HCT116 (cell line): ENCODE results near the gene SPATA19. TPM values are rescaled to one million over a fixed set of nuclear protein-coding genes. Genes with fewer than 3 reads are reported as not detected.

Experiments used
- ATAC-seq: fragments of 200-7000 bp; cut with Tn5 transposase; 2 replicates; pipeline ENCODE4 v1.9.1; 2020; ENCODE audit warnings: mild to moderate bottlenecking, moderate library complexity
- BruUV-seq: library from RNA; stranded (reverse); fragments of 400-500 nt; replicated peaks from 2 replicates; lab custom pipeline; 2021; lab: Mats Ljungman, UMichigan
- CTCF ChIA-PET: fragments of 300-600 bp; sonication (Branson Sonifier 250); formaldehyde crosslinking; loops from one replicate; lab custom pipeline; 2021; ENCODE audit warnings: antibody characterized with exemption; lab: Charles Lee
- POLR2A ChIA-PET: fragments of 300-600, 350-600 bp; sonication (Branson Sonifier 250); formaldehyde crosslinking; loops from one replicate; lab custom pipeline; 2021; ENCODE audit warnings: antibody characterized with exemption; lab: Charles Lee
- RAD21 ChIA-PET, 2 experiments: fragments of 300-600 bp; sonication (Branson Sonifier 250); formaldehyde crosslinking; loops; one replicate each; lab custom pipeline; 2023; ENCODE audit warnings: low total read pairs in 2 of 2; ENCODE audit not compliant: uncharacterized antibody in 2 of 2, unreplicated experiment in 2 of 2, low non-redundant PET in 1 of 2; lab: Charles Lee
- DNase-seq: peaks from one replicate; pipeline ENCODE4 v3.0.0-alpha.2; 2010; ENCODE audit warnings: low read depth, low spot score
- H2AFZ ChIP-seq: fragments of 200-600 bp; shearing (Covaris generic), sonication (generic); 2 replicates; pipeline ENCODE4 v1.6.1; 2017; ENCODE audit warnings: low read depth, mixed run types, mixed read lengths, antibody characterized with exemption, low read length; ENCODE audit not compliant: poor library complexity, severe bottlenecking
- H3K27ac ChIP-seq: 2 replicates; pipeline ENCODE4 v1.5.1; 2012; ENCODE audit warnings: low read depth, low read length
- H3K27me3 ChIP-seq: fragments of 200-600 bp; sonication (generic); 2 replicates; pipeline ENCODE4 v1.6.1; 2016; ENCODE audit warnings: mixed run types, low read length, mixed read lengths; ENCODE audit not compliant: insufficient read depth
- H3K36me3 ChIP-seq, 2 experiments: fragments of 200-500 bp in 1 of 2; fragments of 200-600 bp in 1 of 2; sonication (Bioruptor generic) in 1 of 2; sonication (generic) in 1 of 2; 2 replicates each; pipeline versions ENCODE4 v1.5.1 to v1.6.1; 2014 to 2016; ENCODE audit warnings: low read length in 2 of 2, inconsistent platforms in 1 of 2, mixed read lengths in 1 of 2, mixed run types in 1 of 2; ENCODE audit not compliant: insufficient read depth in 2 of 2, control insufficient read depth in 1 of 2
- H3K4me1 ChIP-seq, 2 experiments: fragments of 200-600 bp in 1 of 2; sonication (generic) in 1 of 2; 2 replicates each; pipeline versions ENCODE4 v1.5.1 to v1.6.1; 2012 to 2017; ENCODE audit warnings: low read length in 2 of 2, inconsistent platforms in 1 of 2, mild to moderate bottlenecking in 1 of 2, mixed read lengths in 1 of 2, mixed run types in 1 of 2, moderate library complexity in 1 of 2; ENCODE audit not compliant: insufficient read depth in 2 of 2, control insufficient read depth in 1 of 2
- H3K4me2 ChIP-seq: fragments of 200-600 bp; sonication (generic); 2 replicates; pipeline ENCODE4 v1.6.1; 2017; ENCODE audit warnings: mixed run types, low read length, mixed read lengths
- H3K4me3 ChIP-seq, 2 experiments: fragments of 200-600 bp in 1 of 2; sonication (generic) in 1 of 2; replicated peaks in 1 of 2; 2 replicates each; pipeline ENCODE4 v1.5.1; 2011 to 2016; ENCODE audit warnings: low read length in 2 of 2, control low read depth in 1 of 2, low read depth in 1 of 2, mild to moderate bottlenecking in 1 of 2, mixed read lengths in 1 of 2, mixed run types in 1 of 2
- H3K79me2 ChIP-seq: fragments of 200-600 bp; sonication (generic); 2 replicates; pipeline ENCODE4 v1.6.1; 2017; ENCODE audit warnings: mild to moderate bottlenecking, mixed run types, low read length, moderate library complexity, mixed read lengths; ENCODE audit not compliant: insufficient read depth
- H3K9ac ChIP-seq: fragments of 200-600 bp; sonication (generic); 2 replicates; pipeline ENCODE4 v1.6.1; 2016; ENCODE audit warnings: low read length, mixed read lengths
- H3K9me2 ChIP-seq: fragments of 200-600 bp; sonication (generic), shearing (Covaris generic); 2 replicates; pipeline ENCODE4 v1.6.1; 2017; ENCODE audit warnings: mixed run types, mild to moderate bottlenecking, moderate library complexity; ENCODE audit not compliant: insufficient read depth
- H3K9me3 ChIP-seq, 2 experiments: fragments of 200-500 bp in 1 of 2; fragments of 200-600 bp in 1 of 2; sonication (Bioruptor generic) in 1 of 2; sonication (generic) in 1 of 2; 2 replicates each; pipeline ENCODE4 v1.6.1; 2014 to 2017; ENCODE audit warnings: low read length in 2 of 2, mixed read lengths in 2 of 2, inconsistent platforms in 1 of 2, low read depth in 1 of 2, mild to moderate bottlenecking in 1 of 2, mixed run types in 1 of 2, moderate library complexity in 1 of 2; ENCODE audit not compliant: control insufficient read depth in 1 of 2, insufficient read depth in 1 of 2
- H4K20me1 ChIP-seq: fragments of 200-600 bp; sonication (generic), shearing (Covaris generic); 2 replicates; pipeline ENCODE4 v1.6.1; 2017; ENCODE audit warnings: mixed run types, mild to moderate bottlenecking, moderate library complexity; ENCODE audit not compliant: insufficient read depth
- EGR1 ChIP-seq: IDR thresholded peaks from 2 replicates; pipeline ENCODE4 v1.6.1; 2012; ENCODE audit warnings: low read depth
- ELF1 ChIP-seq: IDR thresholded peaks from 2 replicates; pipeline ENCODE4 v1.6.1; 2012; ENCODE audit warnings: low read depth, borderline replicate concordance
- EZH2 ChIP-seq: fragments of 200-600 bp; sonication (generic); IDR thresholded peaks from 2 replicates; pipeline ENCODE4 v1.6.1; 2017; ENCODE audit warnings: antibody characterized with exemption, mixed run types
- EZH2phosphoT487 ChIP-seq: fragments of 200-600 bp; IDR thresholded peaks from 2 replicates; pipeline ENCODE4 v1.6.1; 2018; ENCODE audit warnings: antibody characterized with exemption, borderline replicate concordance
- FOSL1 ChIP-seq: IDR thresholded peaks from 2 replicates; pipeline ENCODE4 v1.6.1; 2012; ENCODE audit warnings: low read depth
- POLR2A ChIP-seq: IDR thresholded peaks from 2 replicates; pipeline ENCODE4 v1.7.0; 2011; ENCODE audit warnings: borderline replicate concordance; ENCODE audit not compliant: insufficient read depth, insufficient read length; ENCODE audit errors: extremely low read depth
- SIN3A ChIP-seq: IDR thresholded peaks from 2 replicates; pipeline ENCODE4 v1.6.1; 2012; ENCODE audit warnings: low read depth
- TCF7L2 ChIP-seq: IDR thresholded peaks from 2 replicates; pipeline ENCODE4 v1.7.0; 2011; ENCODE audit warnings: borderline replicate concordance, inconsistent platforms; ENCODE audit not compliant: insufficient read depth, insufficient read length; ENCODE audit errors: extremely low read depth
- YY1 ChIP-seq: IDR thresholded peaks from 2 replicates; pipeline ENCODE4 v1.6.1; 2011; ENCODE audit warnings: low read length, low read depth, moderate library complexity, mild to moderate bottlenecking; ENCODE audit not compliant: insufficient replicate concordance; ENCODE audit errors: extremely low read depth
- ZFX ChIP-seq: fragments of 450-650 bp; IDR thresholded peaks from 2 replicates; pipeline ENCODE4 v1.6.1; 2017
- intact Hi-C: fragments of 100-400 bp; cut with micrococcal nuclease; formaldehyde crosslinking; loops from 2 replicates; pipeline ENCODE4 v1.10.0; 2022
- total RNA-seq: library from RNA; stranded (reverse); gene quantifications from one replicate; pipeline ENCODE4 v1.2.1, GENCODE V29; 2021; ENCODE audit not compliant: unreplicated experiment
- TF ChIP-seq, protein P1 (sequence below): IDR thresholded peaks from 2 replicates; pipeline ENCODE4 v1.6.1; 2012; ENCODE audit warnings: low read depth
- TF ChIP-seq, protein P2 (sequence below): IDR thresholded peaks from 2 replicates; pipeline ENCODE4 v1.6.1; 2012

The SPATA19 gene
- total RNA-seq, 1 experiment from 2014 or later = not detected

DNA sequence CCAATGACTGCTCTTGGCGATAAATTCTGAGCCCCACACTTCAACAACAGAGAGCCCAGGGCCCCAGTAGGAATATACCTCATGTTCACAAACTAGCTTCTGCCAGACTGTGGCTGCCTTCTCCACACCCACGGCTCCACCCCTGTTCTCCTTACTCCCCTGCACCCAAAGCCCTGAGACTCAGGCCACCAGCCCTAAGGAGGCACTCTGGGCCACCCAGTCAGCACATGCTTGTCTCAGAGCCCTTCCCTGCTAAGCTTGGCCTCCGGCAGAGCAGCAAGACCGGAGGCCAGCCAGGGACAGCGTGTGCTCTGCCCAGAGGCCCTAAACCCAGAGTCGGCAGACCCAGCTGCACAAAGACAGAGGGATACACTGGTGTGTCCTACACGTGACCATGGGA is 27.9 kb downstream of the SPATA19 start:
- H3K9me3 ChIP-seq = no peaks in the 10 kb centered on the region
- H3K4me1 ChIP-seq = no peaks in the 10 kb centered on the region
- no peaks in the 10 kb centered on the region for H4K20me1 ChIP-seq
- no peaks in the 10 kb centered on the region for H3K36me3 ChIP-seq
- no TSS peak for BruUV-seq
- ATAC-seq = no peak
- RAD21 ChIA-PET = no interaction called here
- CTCF ChIA-PET = no interaction called here
- intact Hi-C loops = no loop called here
- no peak overlapping the region for H3K4me2 ChIP-seq
- TF ChIP-seq EZH2 (no peak), ZFX (no peak), YY1 (no peak), POLR2A (no peak), ELF1 (no peak), FOSL1 (no peak), EZH2phosphoT487 (no peak), EGR1 (no peak), TCF7L2 (no peak), SIN3A (no peak)
- TF ChIP-seq, protein P1, sequence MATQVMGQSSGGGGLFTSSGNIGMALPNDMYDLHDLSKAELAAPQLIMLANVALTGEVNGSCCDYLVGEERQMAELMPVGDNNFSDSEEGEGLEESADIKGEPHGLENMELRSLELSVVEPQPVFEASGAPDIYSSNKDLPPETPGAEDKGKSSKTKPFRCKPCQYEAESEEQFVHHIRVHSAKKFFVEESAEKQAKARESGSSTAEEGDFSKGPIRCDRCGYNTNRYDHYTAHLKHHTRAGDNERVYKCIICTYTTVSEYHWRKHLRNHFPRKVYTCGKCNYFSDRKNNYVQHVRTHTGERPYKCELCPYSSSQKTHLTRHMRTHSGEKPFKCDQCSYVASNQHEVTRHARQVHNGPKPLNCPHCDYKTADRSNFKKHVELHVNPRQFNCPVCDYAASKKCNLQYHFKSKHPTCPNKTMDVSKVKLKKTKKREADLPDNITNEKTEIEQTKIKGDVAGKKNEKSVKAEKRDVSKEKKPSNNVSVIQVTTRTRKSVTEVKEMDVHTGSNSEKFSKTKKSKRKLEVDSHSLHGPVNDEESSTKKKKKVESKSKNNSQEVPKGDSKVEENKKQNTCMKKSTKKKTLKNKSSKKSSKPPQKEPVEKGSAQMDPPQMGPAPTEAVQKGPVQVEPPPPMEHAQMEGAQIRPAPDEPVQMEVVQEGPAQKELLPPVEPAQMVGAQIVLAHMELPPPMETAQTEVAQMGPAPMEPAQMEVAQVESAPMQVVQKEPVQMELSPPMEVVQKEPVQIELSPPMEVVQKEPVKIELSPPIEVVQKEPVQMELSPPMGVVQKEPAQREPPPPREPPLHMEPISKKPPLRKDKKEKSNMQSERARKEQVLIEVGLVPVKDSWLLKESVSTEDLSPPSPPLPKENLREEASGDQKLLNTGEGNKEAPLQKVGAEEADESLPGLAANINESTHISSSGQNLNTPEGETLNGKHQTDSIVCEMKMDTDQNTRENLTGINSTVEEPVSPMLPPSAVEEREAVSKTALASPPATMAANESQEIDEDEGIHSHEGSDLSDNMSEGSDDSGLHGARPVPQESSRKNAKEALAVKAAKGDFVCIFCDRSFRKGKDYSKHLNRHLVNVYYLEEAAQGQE = no peak
- TF ChIP-seq, protein P2, sequence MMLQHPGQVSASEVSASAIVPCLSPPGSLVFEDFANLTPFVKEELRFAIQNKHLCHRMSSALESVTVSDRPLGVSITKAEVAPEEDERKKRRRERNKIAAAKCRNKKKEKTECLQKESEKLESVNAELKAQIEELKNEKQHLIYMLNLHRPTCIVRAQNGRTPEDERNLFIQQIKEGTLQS = no peak
- TF ChIP-seq, all 23 proteins: peak for 0
- Histone ChIP-seq H3K4me3 (no peak overlapping the region), H2AFZ (no peak overlapping the region), H3K79me2 (no peaks in the 10 kb centered on the region), H3K27me3 (peaks cover 8% of the 10 kb centered on the region; the same call in 1 of the 2 replicates), H3K27ac (no peak overlapping the region), H3K9ac (no peak overlapping the region), H3K9me2 (no peaks in the 10 kb centered on the region)
- DNase-seq = no peak
- POLR2A ChIA-PET = no interaction called here
